Loucy (cell line): ENCODE measurements around the gene TP73.

ENCODE experiments used
- CTCF ChIP-seq: fragments of 200-600 bp; sonication (generic); conservative IDR thresholded peaks from 2 replicates; pipeline ENCODE4 v1.5.1; 2014; ENCODE audit warnings: mild to moderate bottlenecking, antibody characterized with exemption, low read length
- EZH2phosphoT487 ChIP-seq: fragments of 200-600 bp; IDR thresholded peaks from 2 replicates; pipeline ENCODE4 v1.6.1; 2018; ENCODE audit warnings: antibody characterized with exemption, mild to moderate bottlenecking, moderate library complexity, borderline replicate concordance

GRCh38 chr1:3785456-3786157 lies 133.3 kb downstream of the TP73 start:
- no peak for TF ChIP-seq EZH2phosphoT487
- TF ChIP-seq CTCF: peak; percentile 57
